ENCODE results near the gene MAN2B1. TPM values are rescaled to one million over a fixed set of nuclear protein-coding genes. Genes with fewer than 3 reads are reported as not detected.
"Not testable (repeated sequence)": the region's sequence is repeated elsewhere in the genome, so short reads cannot be mapped to it uniquely, and the experiment has no call there.

Gene MAN2B1
- total and polyA plus RNA-seq, 11 donors, result 16.0 to 135 (median 29.0) TPM

GRCh38 chr19:12629215-12629614, 37.3 kb downstream of the MAN2B1 start:
- 93 to 99% (median 98%) methylated on average over 7 of the region's 7 CpGs for WGBS, 4 donors
- intact Hi-C loops (cut with DNase I), result no loop called here
- H3K27me3 ChIP-seq, result no peaks in the 10 kb centered on the region
- no peak overlapping the region for H3K4me3 ChIP-seq
- H3K9me3 ChIP-seq, result peaks cover 0 to 30% (median 11%) of the 10 kb centered on the region in 12 donors
- DNase-seq (no peak), ATAC-seq (no peak)
- peaks cover 7 to 93% (median 79%) of the 10 kb centered on the region in 9 donors for H3K36me3 ChIP-seq
- H3K4me1 ChIP-seq, result no peaks in the 10 kb centered on the region
- no peak overlapping the region for H3K27ac ChIP-seq
- no peak for TF ChIP-seq CTCF (IDR thresholded peaks at IDR 0.05)
- TF ChIP-seq POLR2A (IDR thresholded peaks at IDR 0.05), result no peak

GRCh38 chr19:12628040-12629022, 38.2 kb downstream of the MAN2B1 start:
- DNase-seq, result no peak
- intact Hi-C loops (cut with DNase I), result no loop called here

GRCh38 chr19:12626958-12627357, 39.6 kb downstream of the MAN2B1 start:
- peaks cover 7 to 88% (median 82%) of the 10 kb centered on the region in 9 donors for H3K36me3 ChIP-seq
- no peak overlapping the region for H3K4me3 ChIP-seq
- ATAC-seq, result no peak
- no peaks in the 10 kb centered on the region for H3K27me3 ChIP-seq
- WGBS, 4 donors, result 93 to 99% (median 97%) methylated on average over 8 of the region's 8 CpGs
- H3K27ac ChIP-seq, result no peak overlapping the region
- peaks cover 0 to 5% (median 0%) of the 10 kb centered on the region in 12 donors for H3K4me1 ChIP-seq
- TF ChIP-seq CTCF (IDR thresholded peaks at IDR 0.05), result no peak
- no peak for TF ChIP-seq POLR2A (IDR thresholded peaks at IDR 0.05)
- H3K9me3 ChIP-seq, result peaks cover 0 to 30% (median 11%) of the 10 kb centered on the region in 12 donors
- intact Hi-C loops (cut with DNase I), result no loop called here
- DNase-seq, result no peak

More at GRCh38 chr19:12628040-12629022, 38.2 kb downstream of the MAN2B1 start:
- no peak overlapping the region for H3K27ac ChIP-seq
- no peak for ATAC-seq
- no peaks in the 10 kb centered on the region for H3K27me3 ChIP-seq
- H3K9me3 ChIP-seq, result peaks cover 0 to 30% (median 11%) of the 10 kb centered on the region in 12 donors
- peaks cover 7 to 96% (median 87%) of the 10 kb centered on the region in 9 donors for H3K36me3 ChIP-seq
- 97 to 99% (median 97%) methylated on average over 17 of the region's 17 CpGs for WGBS, 4 donors
- no peak overlapping the region for H3K4me3 ChIP-seq
- H3K4me1 ChIP-seq, result peaks cover 0 to 2% (median 0%) of the 10 kb centered on the region in 12 donors
- TF ChIP-seq POLR2A (IDR thresholded peaks at IDR 0.05) (no peak), CTCF (IDR thresholded peaks at IDR 0.05) (no peak)

- Histone ChIP-seq H3K27ac (no peak overlapping the region), H3K4me3 (no peak overlapping the region), H3K27me3 (no peaks in the 10 kb centered on the region), H3K4me1 (peaks cover 0 to 16% (median 4%) of the 10 kb centered on the region in 12 donors), H3K36me3 (peaks cover 2 to 56% (median 50%) of the 10 kb centered on the region in 9 donors), H3K9me3 (peaks cover 0 to 19% (median 10%) of the 10 kb centered on the region in 12 donors)
- DNase-seq, result no peak
- TF ChIP-seq POLR2A (IDR thresholded peaks at IDR 0.05) (no peak), CTCF (IDR thresholded peaks at IDR 0.05) (no peak)
- intact Hi-C loops (cut with DNase I), result no loop called here
- ATAC-seq, result no peak
- 87 to 92% (median 88%) methylated on average over 4 of the region's 4 CpGs for WGBS, 4 donors
Observed at GRCh38 chr19:12623361-12624031, 43.0 kb downstream of the MAN2B1 start.

GRCh38 chr19:12621253-12622024, 45.1 kb downstream of the MAN2B1 start:
- peaks cover 0 to 46% (median 37%) of the 10 kb centered on the region in 9 donors for H3K36me3 ChIP-seq
- 64 to 80% (median 70%) methylated on average over 26 of the region's 26 CpGs for WGBS, 4 donors
- intact Hi-C loops (cut with DNase I); H3K4me3 ChIP-seq; H3K27me3 ChIP-seq; ATAC-seq; H3K9me3 ChIP-seq; DNase-seq: not testable (repeated sequence)
- H3K4me1 ChIP-seq, result peaks cover 0 to 26% (median 11%) of the 10 kb centered on the region in 12 donors
- H3K27ac ChIP-seq, result peak overlapping the region in 1 of 12 donors; percentile 38
